PC-9 (cell line): ENCODE data around the gene LACRT. TPM values are rescaled to one million over a fixed set of nuclear protein-coding genes. Genes with fewer than 3 reads are reported as not detected.

Experiments
- BruUV-seq: library from RNA; stranded (reverse); fragments of 400-500 nt; replicated peaks from 2 replicates; lab custom pipeline; 2021; lab: Mats Ljungman, UMichigan
- CTCF ChIA-PET: fragments of 300-600 bp; sonication (Branson Sonifier 250); formaldehyde crosslinking; loops from one replicate; lab custom pipeline; 2022; ENCODE audit warnings: antibody characterized with exemption; lab: Charles Lee
- POLR2A ChIA-PET: fragments of 300-600 bp; sonication (Branson Sonifier 250); formaldehyde crosslinking; loops from one replicate; lab custom pipeline; 2022; ENCODE audit warnings: antibody characterized with exemption; ENCODE audit not compliant: unreplicated experiment; lab: Charles Lee
- DNase-seq, 2 experiments: peaks; one replicate each; pipeline versions ENCODE4 v3.0.0 to v3.0.0-alpha.2; 2015 to 2022; ENCODE audit warnings: mixed read lengths in 1 of 2
- H2AFZ ChIP-seq: fragments of 200-600 bp; sonication (generic); 2 replicates; pipeline ENCODE4 v1.8.1; 2017; ENCODE audit warnings: antibody characterized with exemption
- H3F3A ChIP-seq: fragments of 200-600 bp; sonication (generic); 2 replicates; pipeline ENCODE4 v1.8.1; 2017; ENCODE audit warnings: antibody characterized with exemption, mild to moderate bottlenecking, low read depth; ENCODE audit not compliant: insufficient read depth
- H3K27ac ChIP-seq: fragments of 200-600 bp; sonication (generic); 2 replicates; pipeline ENCODE4 v1.6.1; 2016; ENCODE audit warnings: mixed run types
- H3K27me3 ChIP-seq: fragments of 200-600 bp; sonication (generic); 2 replicates; pipeline ENCODE4 v1.6.1; 2016; ENCODE audit warnings: low read depth, mixed run types; ENCODE audit not compliant: insufficient read depth
- H3K36me3 ChIP-seq: fragments of 200-600 bp; sonication (generic); 2 replicates; pipeline ENCODE4 v1.6.1; 2016; ENCODE audit warnings: low read depth, mixed run types
- H3K4me1 ChIP-seq: fragments of 200-600 bp; sonication (generic); replicated peaks from 2 replicates; pipeline ENCODE4 v1.6.1; 2016; ENCODE audit warnings: mixed run types; ENCODE audit not compliant: insufficient read depth
- H3K4me2 ChIP-seq: fragments of 200-600 bp; sonication (generic); 2 replicates; pipeline ENCODE4 v1.6.1; 2017; ENCODE audit warnings: mixed run types
- H3K4me3 ChIP-seq: fragments of 200-600 bp; sonication (generic); 2 replicates; pipeline ENCODE4 v1.6.1; 2016; ENCODE audit warnings: mixed run types
- H3K79me2 ChIP-seq: fragments of 200-600 bp; sonication (generic); 2 replicates; pipeline ENCODE4 v1.6.1; 2017; ENCODE audit warnings: low read depth, mixed run types
- H3K9me2 ChIP-seq: fragments of 200-600 bp; sonication (generic); 2 replicates; pipeline ENCODE4 v1.8.1; 2017; ENCODE audit warnings: mild to moderate bottlenecking; ENCODE audit not compliant: insufficient read depth
- H3K9me3 ChIP-seq: fragments of 200-600 bp; sonication (generic); 2 replicates; pipeline ENCODE4 v1.8.1; 2016; ENCODE audit warnings: low read depth; ENCODE audit not compliant: insufficient read depth
- H4K20me1 ChIP-seq: fragments of 200-600 bp; sonication (generic); 2 replicates; pipeline ENCODE4 v1.8.1; 2017; ENCODE audit not compliant: insufficient read depth
- EZH2 ChIP-seq: fragments of 200-600 bp; sonication (generic); IDR thresholded peaks from 2 replicates; pipeline ENCODE4 v1.8.0; 2017; ENCODE audit warnings: antibody characterized with exemption, low read depth
- intact Hi-C: fragments of 100-400 bp; cut with micrococcal nuclease; formaldehyde crosslinking; loops from one replicate; pipeline ENCODE4 v1.10.0; 2022; ENCODE audit not compliant: unreplicated experiment
- total RNA-seq: library from RNA; stranded (reverse); gene quantifications from 2 replicates; pipeline ENCODE4 v1.2.3, GENCODE V29; 2021
- TF ChIP-seq, protein P1 (sequence below): fragments of 200-600 bp; sonication (generic); conservative IDR thresholded peaks from 2 replicates; pipeline ENCODE4 v1.6.1; 2017; ENCODE audit warnings: mixed run types, antibody characterized with exemption, mild to moderate bottlenecking, moderate library complexity

LACRT gene
- total RNA-seq, 1 experiment from 2014 or later, result not detected

DNA sequence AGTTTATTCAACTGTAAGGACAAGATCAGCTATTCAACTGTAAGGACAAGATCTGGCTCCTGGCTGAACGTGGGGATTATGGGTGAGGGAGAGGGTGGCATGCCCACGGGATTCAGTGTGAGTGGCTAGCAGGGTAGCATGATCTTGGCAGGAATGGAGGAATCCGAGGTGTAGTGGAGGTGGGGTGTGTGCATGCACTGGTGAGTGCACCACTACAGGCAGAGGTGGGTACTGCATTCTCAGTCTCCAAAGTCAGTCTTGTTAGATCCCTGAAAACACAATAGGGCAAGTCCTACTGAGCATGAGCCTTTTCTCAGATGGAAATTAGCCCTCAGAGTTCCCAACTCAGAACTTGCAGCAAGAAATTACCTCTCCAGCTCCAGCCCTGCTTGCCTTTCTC, 45.7 kb upstream of the LACRT start:
- Histone ChIP-seq H2AFZ (no peak overlapping the region), H4K20me1 (no peaks in the 10 kb centered on the region), H3K9me2 (no peaks in the 10 kb centered on the region), H3K9me3 (no peaks in the 10 kb centered on the region), H3K27me3 (peaks cover 38% of the 10 kb centered on the region), H3K4me1 (no peaks in the 10 kb centered on the region), H3K4me2 (no peak overlapping the region), H3K36me3 (no peaks in the 10 kb centered on the region), H3K79me2 (no peaks in the 10 kb centered on the region), H3K27ac (no peak overlapping the region), H3K4me3 (no peak overlapping the region), H3F3A (no peaks in the 10 kb centered on the region)
- POLR2A ChIA-PET, result no interaction called here
- intact Hi-C loops, result no loop called here
- no TSS peak for BruUV-seq
- TF ChIP-seq EZH2, result no peak
- TF ChIP-seq, protein P1, sequence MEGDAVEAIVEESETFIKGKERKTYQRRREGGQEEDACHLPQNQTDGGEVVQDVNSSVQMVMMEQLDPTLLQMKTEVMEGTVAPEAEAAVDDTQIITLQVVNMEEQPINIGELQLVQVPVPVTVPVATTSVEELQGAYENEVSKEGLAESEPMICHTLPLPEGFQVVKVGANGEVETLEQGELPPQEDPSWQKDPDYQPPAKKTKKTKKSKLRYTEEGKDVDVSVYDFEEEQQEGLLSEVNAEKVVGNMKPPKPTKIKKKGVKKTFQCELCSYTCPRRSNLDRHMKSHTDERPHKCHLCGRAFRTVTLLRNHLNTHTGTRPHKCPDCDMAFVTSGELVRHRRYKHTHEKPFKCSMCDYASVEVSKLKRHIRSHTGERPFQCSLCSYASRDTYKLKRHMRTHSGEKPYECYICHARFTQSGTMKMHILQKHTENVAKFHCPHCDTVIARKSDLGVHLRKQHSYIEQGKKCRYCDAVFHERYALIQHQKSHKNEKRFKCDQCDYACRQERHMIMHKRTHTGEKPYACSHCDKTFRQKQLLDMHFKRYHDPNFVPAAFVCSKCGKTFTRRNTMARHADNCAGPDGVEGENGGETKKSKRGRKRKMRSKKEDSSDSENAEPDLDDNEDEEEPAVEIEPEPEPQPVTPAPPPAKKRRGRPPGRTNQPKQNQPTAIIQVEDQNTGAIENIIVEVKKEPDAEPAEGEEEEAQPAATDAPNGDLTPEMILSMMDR, result peak; percentile 61
- DNase-seq, result peak in 1 of 2 experiments; percentile 7
- CTCF ChIA-PET, result interaction anchor here (0.6 kb wide), 1 partner anchor 112 kb away, joined by 3 read pairs; no protein-coding TSS in a partner anchor

DNA sequence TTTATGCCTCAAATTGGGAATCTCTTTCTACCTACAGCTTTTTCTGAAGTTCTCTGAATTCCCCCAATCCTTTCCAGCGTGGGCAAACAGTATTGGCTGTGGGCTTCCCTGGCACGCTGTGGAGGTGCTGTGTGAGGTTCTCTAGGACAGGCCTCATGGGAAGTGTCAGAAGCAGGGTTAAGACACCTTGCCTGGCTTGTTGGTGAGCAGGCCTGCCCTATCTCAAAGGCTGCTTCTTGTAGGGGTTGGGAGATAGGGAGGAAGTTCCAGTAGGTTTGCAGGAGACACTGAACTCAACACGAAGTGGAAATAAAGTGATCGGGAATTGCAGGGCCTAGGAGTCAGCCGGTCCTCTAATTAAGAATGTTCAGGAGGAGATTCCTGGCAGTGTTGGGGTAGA, 43.4 kb upstream of the LACRT start:
- ChIA-PET POLR2A (no interaction called here), CTCF (no interaction called here)
- DNase-seq, result no peak
- Histone ChIP-seq H4K20me1 (no peaks in the 10 kb centered on the region), H3K9me3 (no peaks in the 10 kb centered on the region), H3K4me3 (no peak overlapping the region), H3K27me3 (peaks cover 39% of the 10 kb centered on the region), H3K36me3 (no peaks in the 10 kb centered on the region), H3K27ac (no peak overlapping the region), H3K4me1 (no peaks in the 10 kb centered on the region), H3K79me2 (no peaks in the 10 kb centered on the region), H3F3A (no peaks in the 10 kb centered on the region), H2AFZ (no peak overlapping the region), H3K4me2 (no peak overlapping the region), H3K9me2 (no peaks in the 10 kb centered on the region)
- no TSS peak for BruUV-seq
- intact Hi-C loops, result no loop called here
- TF ChIP-seq EZH2, result no peak
- TF ChIP-seq, protein P1, result no peak

DNA sequence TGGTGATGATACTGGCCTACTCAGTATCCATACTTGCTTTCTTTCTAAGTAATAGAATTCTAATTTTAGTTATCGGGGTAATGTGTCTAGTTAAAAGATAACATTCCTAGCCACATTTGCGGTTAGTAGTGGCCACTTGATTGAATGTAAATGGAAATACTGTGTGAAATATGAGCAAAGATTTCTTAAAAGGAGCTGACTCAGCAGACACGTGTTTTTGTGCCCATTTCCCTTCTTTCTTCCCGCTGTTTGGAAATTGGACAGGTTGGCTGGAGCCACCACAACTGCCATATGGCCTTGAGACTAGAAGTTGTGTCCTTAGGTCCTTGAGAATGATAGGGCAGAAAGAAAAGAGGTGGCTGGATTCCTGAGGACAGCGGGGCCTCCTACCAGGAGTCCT, 33.2 kb upstream of the LACRT start:
- intact Hi-C loops, result no loop called here
- H3K4me1 ChIP-seq, result no peaks in the 10 kb centered on the region
- no peak overlapping the region for H3K4me3 ChIP-seq
- no peak overlapping the region for H3K4me2 ChIP-seq
- H3K9me3 ChIP-seq, result no peaks in the 10 kb centered on the region
- no peak for DNase-seq
- no peaks in the 10 kb centered on the region for H3K9me2 ChIP-seq
- H2AFZ ChIP-seq, result no peak overlapping the region
- ChIA-PET CTCF (no interaction called here), POLR2A (no interaction called here)
- TF ChIP-seq, protein P1, result no peak
- no peak for TF ChIP-seq EZH2
- H3K36me3 ChIP-seq, result no peaks in the 10 kb centered on the region
- BruUV-seq, result no TSS peak
- H3F3A ChIP-seq, result no peaks in the 10 kb centered on the region
- no peaks in the 10 kb centered on the region for H3K79me2 ChIP-seq
- peaks cover 29% of the 10 kb centered on the region for H3K27me3 ChIP-seq
- H3K27ac ChIP-seq, result no peak overlapping the region
- no peaks in the 10 kb centered on the region for H4K20me1 ChIP-seq
